Spleen (tissue), 7 donors: Measurements from ENCODE around the gene KANSL1.

Source experiments
- CTCF ChIP-seq, 11 experiments: fragments of 200-600 bp in 7 of 11; fragments of 450-650 bp in 4 of 11; sonication (generic) in 4 of 11; IDR thresholded peaks in 8 of 11; conservative IDR thresholded peaks in 3 of 11; 1 replicate in 7 of 11; 2 replicates in 4 of 11; pipeline versions ENCODE4 v1.4.0 to v1.8.0; 2016 to 2021; ENCODE audit warnings: antibody characterized with exemption in 11 of 11, inconsistent platforms in 4 of 11, mild to moderate bottlenecking in 1 of 11
- POLR2A ChIP-seq, 3 donors: fragments of 450-650 bp; IDR thresholded peaks; one replicate each; pipeline ENCODE4 v1.5.1; 2017; ENCODE audit warnings: antibody characterized with exemption in 3 of 3, mild to moderate bottlenecking in 1 of 3
- POLR2AphosphoS5 ChIP-seq, 3 donors: sonication (generic); formaldehyde crosslinking; IDR thresholded peaks; one replicate each; pipeline ENCODE4 v1.5.1; 2017; ENCODE audit warnings: antibody characterized with exemption in 3 of 3
- donor health status: DM: no; HTN: no; CAD: no; lungs with moderate emphysema.
- donor health status: DM: no; HTN: no; CAD: no.
- donor health status: DM: no; HTN: no; CAD: no.

GRCh38 chr17:46124695-46125592 lies 68.3 kb downstream of the KANSL1 start:
- TF ChIP-seq POLR2AphosphoS5 (IDR thresholded peaks at IDR 0.05) = no peak
- no peak for TF ChIP-seq CTCF (IDR thresholded peaks at IDR 0.05 in 8 of 11, conservative IDR thresholded peaks at IDR 0.05 in 3 of 11)
- no peak for TF ChIP-seq POLR2A (IDR thresholded peaks at IDR 0.05)
